GM19025 (cell line): ENCODE measurements around the gene PWWP2B.

Experiments
- ATAC-seq: cut with Tn5 transposase; IDR thresholded peaks from one replicate; pipeline ENCODE4 v1.9.1; 2021; ENCODE audit warnings: mild to moderate bottlenecking, low read depth, moderate library complexity; ENCODE audit not compliant: unreplicated experiment

Gene PWWP2B

GRCh38 chr10:132454296-132455198, 57.5 kb downstream of the PWWP2B start:
- ATAC-seq: no peak

- ATAC-seq: no peak
Measured at GRCh38 chr10:132455441-132455971, 58.5 kb downstream of the PWWP2B start.

GRCh38 chr10:132455986-132456847, 59.2 kb downstream of the PWWP2B start:
- ATAC-seq: no peak

- no peak for ATAC-seq
Measured at GRCh38 chr10:132456881-132457280, 59.9 kb downstream of the PWWP2B start.

GRCh38 chr10:132457328-132458070, 60.5 kb downstream of the PWWP2B start:
- ATAC-seq: no peak

- ATAC-seq: no peak
Measured at GRCh38 chr10:132458071-132458585, 61.1 kb downstream of the PWWP2B start.

- no peak for ATAC-seq
Measured at GRCh38 chr10:132458586-132459300, 61.7 kb downstream of the PWWP2B start.

- ATAC-seq: no peak
Measured at GRCh38 chr10:132459301-132460003, 62.5 kb downstream of the PWWP2B start.

GRCh38 chr10:132460071-132460470, 63.1 kb downstream of the PWWP2B start:
- ATAC-seq: no peak

GRCh38 chr10:132460691-132461090, 63.7 kb downstream of the PWWP2B start:
- ATAC-seq: no peak

GRCh38 chr10:132461103-132461682, 64.2 kb downstream of the PWWP2B start:
- ATAC-seq: no peak

GRCh38 chr10:132461683-132462231, 64.8 kb downstream of the PWWP2B start:
- no peak for ATAC-seq

- ATAC-seq: no peak
Measured at GRCh38 chr10:132462463-132463332, 65.7 kb downstream of the PWWP2B start.

GRCh38 chr10:132463333-132464255, 66.6 kb downstream of the PWWP2B start:
- no peak for ATAC-seq

GRCh38 chr10:132464256-132465192, 67.5 kb downstream of the PWWP2B start:
- no peak for ATAC-seq
